ENCODE measurements around the gene PLEKHA7.

Gene PLEKHA7

GRCh38 chr11:16794047-16794818, 220.0 kb downstream of the PLEKHA7 start:
- peaks cover 48% of the 10 kb centered on the region for H3K36me3 ChIP-seq
- no peak overlapping the region for H3K27ac ChIP-seq
- no peaks in the 10 kb centered on the region for H3K9me3 ChIP-seq (ENCODE audit: severe bottlenecking)
- no peak overlapping the region for H3K4me3 ChIP-seq (ENCODE audit: low read depth, low read length)
- no peak for TF ChIP-seq CTCF (IDR thresholded peaks at IDR 0.05; ENCODE audit: low read depth, low read length)
- no peak for DNase-seq
- no peaks in the 10 kb centered on the region for H3K27me3 ChIP-seq (ENCODE audit: insufficient read depth, low read depth, severe bottlenecking)

- Histone ChIP-seq H3K27ac (no peak overlapping the region), H3K9me3 (ENCODE audit: severe bottlenecking) (no peaks in the 10 kb centered on the region), H3K4me3 (ENCODE audit: low read depth, low read length) (no peak overlapping the region), H3K36me3 (peaks cover 53% of the 10 kb centered on the region), H3K27me3 (ENCODE audit: insufficient read depth, low read depth, severe bottlenecking) (no peaks in the 10 kb centered on the region)
- DNase-seq: no peak
- no peak for TF ChIP-seq CTCF (IDR thresholded peaks at IDR 0.05; ENCODE audit: low read depth, low read length)
Observed at GRCh38 chr11:16793511-16793910, 220.7 kb downstream of the PLEKHA7 start.

GRCh38 chr11:16793009-16793408, 221.2 kb downstream of the PLEKHA7 start:
- H3K9me3 ChIP-seq (ENCODE audit: severe bottlenecking): no peaks in the 10 kb centered on the region
- TF ChIP-seq CTCF (IDR thresholded peaks at IDR 0.05; ENCODE audit: low read depth, low read length): no peak
- no peak overlapping the region for H3K4me3 ChIP-seq (ENCODE audit: low read depth, low read length)
- H3K27ac ChIP-seq: no peak overlapping the region
- no peak for DNase-seq
- no peaks in the 10 kb centered on the region for H3K27me3 ChIP-seq (ENCODE audit: insufficient read depth, low read depth, severe bottlenecking)
- peaks cover 58% of the 10 kb centered on the region for H3K36me3 ChIP-seq

GRCh38 chr11:16792426-16792825, 221.8 kb downstream of the PLEKHA7 start:
- Histone ChIP-seq H3K9me3 (ENCODE audit: severe bottlenecking) (no peaks in the 10 kb centered on the region), H3K36me3 (peaks cover 61% of the 10 kb centered on the region), H3K27me3 (ENCODE audit: insufficient read depth, low read depth, severe bottlenecking) (no peaks in the 10 kb centered on the region), H3K4me3 (ENCODE audit: low read depth, low read length) (no peak overlapping the region), H3K27ac (no peak overlapping the region)
- DNase-seq: no peak
- no peak for TF ChIP-seq CTCF (IDR thresholded peaks at IDR 0.05; ENCODE audit: low read depth, low read length)

- H3K4me3 ChIP-seq (ENCODE audit: low read depth, low read length): no peak overlapping the region
- H3K27ac ChIP-seq: no peak overlapping the region
- DNase-seq: no peak
Observed at GRCh38 chr11:16791191-16791961, 222.8 kb downstream of the PLEKHA7 start.

More at GRCh38 chr11:16791191-16791961, 222.8 kb downstream of the PLEKHA7 start:
- Histone ChIP-seq H3K9me3 (ENCODE audit: severe bottlenecking) (no peaks in the 10 kb centered on the region), H3K36me3 (peaks cover 58% of the 10 kb centered on the region), H3K27me3 (ENCODE audit: insufficient read depth, low read depth, severe bottlenecking) (no peaks in the 10 kb centered on the region)
- no peak for TF ChIP-seq CTCF (IDR thresholded peaks at IDR 0.05; ENCODE audit: low read depth, low read length)

Data from WERI-Rb-1 (cell line).